Thyroid gland (tissue), 4 donors: Measurements from ENCODE around the gene ABL2.

Experiments
- CTCF ChIP-seq, 6 experiments: fragments of 200-600 bp in 3 of 6; fragments of 450-650 bp in 3 of 6; sonication (generic) in 3 of 6; IDR thresholded peaks; one replicate each; pipeline ENCODE4 v1.5.1; 2016 to 2019; ENCODE audit warnings: antibody characterized with exemption in 6 of 6, mild to moderate bottlenecking in 2 of 6, inconsistent platforms in 1 of 6, moderate library complexity in 1 of 6
- POLR2A ChIP-seq, 2 donors: fragments of 450-650 bp; IDR thresholded peaks; one replicate each; pipeline ENCODE4 v1.6.1; 2017; ENCODE audit warnings: antibody characterized with exemption in 2 of 2, mild to moderate bottlenecking in 2 of 2, moderate library complexity in 1 of 2

GRCh38 chr1:179175011-179175841, 54.3 kb downstream of the ABL2 start:
- TF ChIP-seq CTCF (IDR thresholded peaks at IDR 0.05) (no peak), POLR2A (IDR thresholded peaks at IDR 0.05) (no peak)
